ENCODE results near the gene ZFTA. TPM values are rescaled to one million over a fixed set of nuclear protein-coding genes. Genes with fewer than 3 reads are reported as not detected.

Gene ZFTA
- total and polyA plus RNA-seq, 4 donors: 1.7 to 12.1 (median 6.8) TPM

- Histone ChIP-seq H3K27ac (ENCODE audit: low read depth in 1 of 2, low read length in 2 of 2) (peak overlapping the region; percentile 86 to 98), H3K9me3 (ENCODE audit: control insufficient read depth in 4 of 4, low read length in 3 of 4) (no peaks in the 10 kb centered on the region), H3K4me1 (ENCODE audit: control insufficient read depth in 4 of 4, insufficient read depth in 4 of 4, low read length in 3 of 4) (peaks cover 11 to 61% (median 37%) of the 10 kb centered on the region in 4 donors), H3K9ac (ENCODE audit: low read depth in 1 of 2, low read length in 2 of 2) (peak overlapping the region; percentile 47 to 88), H3K36me3 (ENCODE audit: control insufficient read depth in 4 of 4, insufficient read depth in 3 of 4, low read depth in 1 of 4, low read length in 3 of 4) (peaks cover 0 to 5% (median 2%) of the 10 kb centered on the region in 4 donors), H3K27me3 (ENCODE audit: control insufficient read depth in 4 of 4, insufficient read depth in 4 of 4, low read length in 3 of 4) (no peaks in the 10 kb centered on the region), H3K4me3 (ENCODE audit: low read depth in 1 of 3, low read length in 3 of 3) (peak overlapping the region; percentile 49 to 74 (median 51))
- DNase-seq (ENCODE audit: low spot score): no peak
- TF ChIP-seq EGR1 (IDR thresholded peaks at IDR 0.05; ENCODE audit: low read depth in 2 of 2): no peak
- no peak for TF ChIP-seq RAD21 (IDR thresholded peaks at IDR 0.05)
- no peak for TF ChIP-seq HNF4G (IDR thresholded peaks at IDR 0.05)
- TF ChIP-seq REST (IDR thresholded peaks at IDR 0.05): no peak
- no peak for TF ChIP-seq FOXA1 (IDR thresholded peaks at IDR 0.05)
- no peak for TF ChIP-seq NR2F2 (IDR thresholded peaks at IDR 0.05)
- no peak for TF ChIP-seq RXRA (IDR thresholded peaks at IDR 0.05)
- no peak for TF ChIP-seq CTCF (IDR thresholded peaks at IDR 0.05; ENCODE audit: low read depth, low read length, missing input control)
- TF ChIP-seq FOXA2 (IDR thresholded peaks at IDR 0.05): no peak
- no peak for TF ChIP-seq MAX (IDR thresholded peaks at IDR 0.05)
- no peak for TF ChIP-seq ZBTB33 (IDR thresholded peaks at IDR 0.05)
- no peak for TF ChIP-seq JUND (IDR thresholded peaks at IDR 0.05)
- TF ChIP-seq SP1 (IDR thresholded peaks at IDR 0.05): no peak
- TF ChIP-seq ATF3 (IDR thresholded peaks at IDR 0.05): no peak
- WGBS: 38% methylated on average over 23 of the region's 23 CpGs
Observed at GRCh38 chr11:63764340-63764678, 4.3 kb downstream of the ZFTA start.

GRCh38 chr11:63763496-63764339, 4.9 kb downstream of the ZFTA start:
- DNase-seq (ENCODE audit: low spot score): peak; percentile 56
- Histone ChIP-seq H3K9ac (ENCODE audit: low read depth in 1 of 2, low read length in 2 of 2) (no peak overlapping the region), H3K27ac (ENCODE audit: low read depth in 1 of 2, low read length in 2 of 2) (peak overlapping the region; percentile 86 to 98), H3K36me3 (ENCODE audit: control insufficient read depth in 4 of 4, insufficient read depth in 3 of 4, low read depth in 1 of 4, low read length in 3 of 4) (peaks cover 0 to 5% (median 2%) of the 10 kb centered on the region in 4 donors), H3K27me3 (ENCODE audit: control insufficient read depth in 4 of 4, insufficient read depth in 4 of 4, low read length in 3 of 4) (no peaks in the 10 kb centered on the region), H3K4me1 (ENCODE audit: control insufficient read depth in 4 of 4, insufficient read depth in 4 of 4, low read length in 3 of 4) (peaks cover 9 to 56% (median 37%) of the 10 kb centered on the region in 4 donors), H3K9me3 (ENCODE audit: control insufficient read depth in 4 of 4, low read length in 3 of 4) (no peaks in the 10 kb centered on the region), H3K4me3 (ENCODE audit: low read depth in 1 of 3, low read length in 3 of 3) (peak overlapping the region; percentile 66 to 74 (median 71))
- 39% methylated on average over 82 of the region's 82 CpGs for WGBS
- TF ChIP-seq REST (IDR thresholded peaks at IDR 0.05) (peak; percentile 27), RAD21 (IDR thresholded peaks at IDR 0.05) (no peak)
